Liver (tissue), 9 donors: Measurements from ENCODE around the gene BRD1. TPM values are rescaled to one million over a fixed set of nuclear protein-coding genes. Genes with fewer than 3 reads are reported as not detected.

Source experiments
- DNase-seq: peaks from one replicate; pipeline ENCODE4 v3.0.0-alpha.2; 2017; ENCODE audit warnings: low spot score
- H3K27ac ChIP-seq, 2 donors: one replicate each; pipeline ENCODE4 v1.7.0; 2013; ENCODE audit warnings: inconsistent platforms in 2 of 2, low read length in 2 of 2, control low read depth in 1 of 2, low read depth in 1 of 2, mild to moderate bottlenecking in 1 of 2
- H3K27me3 ChIP-seq, 4 donors: one replicate each; pipeline versions ENCODE4 v1.6.1 to v1.7.0; 2013; ENCODE audit warnings: low read length in 3 of 4, inconsistent platforms in 1 of 4, mild to moderate bottlenecking in 1 of 4, moderate library complexity in 1 of 4; ENCODE audit not compliant: control insufficient read depth in 4 of 4, insufficient read depth in 4 of 4
- H3K36me3 ChIP-seq, 4 donors: one replicate each; pipeline versions ENCODE4 v1.6.1 to v1.7.0; 2013; ENCODE audit warnings: low read length in 3 of 4, mild to moderate bottlenecking in 3 of 4, low read depth in 1 of 4, moderate library complexity in 1 of 4; ENCODE audit not compliant: control insufficient read depth in 4 of 4, insufficient read depth in 3 of 4
- H3K4me1 ChIP-seq, 4 donors: one replicate each; pipeline versions ENCODE4 v1.6.1 to v1.7.0; 2013; ENCODE audit warnings: low read length in 3 of 4, mild to moderate bottlenecking in 3 of 4, moderate library complexity in 1 of 4; ENCODE audit not compliant: control insufficient read depth in 4 of 4, insufficient read depth in 4 of 4
- H3K4me3 ChIP-seq, 3 donors: one replicate each; pipeline versions ENCODE4 v1.6.1 to v1.7.0; 2013; ENCODE audit warnings: low read length in 3 of 3, control low read depth in 1 of 3, low read depth in 1 of 3, mild to moderate bottlenecking in 1 of 3
- H3K9ac ChIP-seq, 2 donors: one replicate each; pipeline ENCODE4 v1.7.0; 2013; ENCODE audit warnings: low read length in 2 of 2, mild to moderate bottlenecking in 2 of 2, moderate library complexity in 2 of 2, control low read depth in 1 of 2, low read depth in 1 of 2
- H3K9me3 ChIP-seq, 4 donors: one replicate each; pipeline versions ENCODE4 v1.6.1 to v1.7.0; 2013; ENCODE audit warnings: low read length in 3 of 4; ENCODE audit not compliant: control insufficient read depth in 4 of 4
- ATF3 ChIP-seq: IDR thresholded peaks from 2 replicates; pipeline ENCODE4 v1.6.1; 2016; ENCODE audit warnings: antibody characterized with exemption
- EGR1 ChIP-seq, 2 donors: IDR thresholded peaks; 2 replicates each; pipeline ENCODE4 v1.6.1; 2016 to 2018; ENCODE audit warnings: antibody characterized with exemption in 2 of 2, low read depth in 2 of 2
- FOXA1 ChIP-seq: IDR thresholded peaks from 2 replicates; pipeline ENCODE4 v1.6.1; 2016; ENCODE audit warnings: antibody characterized with exemption
- FOXA2 ChIP-seq: IDR thresholded peaks from 2 replicates; pipeline ENCODE4 v1.6.1; 2016; ENCODE audit warnings: antibody characterized with exemption
- GABPA ChIP-seq, 2 donors: IDR thresholded peaks in 1 of 2; conservative IDR thresholded peaks in 1 of 2; 2 replicates each; pipeline ENCODE4 v1.6.1; 2016; ENCODE audit warnings: antibody characterized with exemption in 2 of 2, mild to moderate bottlenecking in 1 of 2, moderate library complexity in 1 of 2
- HNF4G ChIP-seq: IDR thresholded peaks from 2 replicates; pipeline ENCODE4 v1.6.1; 2016; ENCODE audit warnings: antibody characterized with exemption
- NR2F2 ChIP-seq: IDR thresholded peaks from 2 replicates; pipeline ENCODE4 v1.6.1; 2016; ENCODE audit warnings: antibody characterized with exemption
- RAD21 ChIP-seq, 2 donors: IDR thresholded peaks; 2 replicates each; pipeline ENCODE4 v1.6.1; 2016; ENCODE audit warnings: antibody characterized with exemption in 2 of 2, mild to moderate bottlenecking in 2 of 2
- RXRA ChIP-seq, 2 donors: IDR thresholded peaks; 2 replicates each; pipeline ENCODE4 v1.6.1; 2017 to 2018; ENCODE audit warnings: antibody characterized with exemption in 2 of 2, mild to moderate bottlenecking in 1 of 2
- TAF1 ChIP-seq: conservative IDR thresholded peaks from 2 replicates; pipeline ENCODE4 v1.6.1; 2016; ENCODE audit warnings: antibody characterized with exemption, mild to moderate bottlenecking
- WGBS: extraction: QIAGEN DNeasy Blood & Tissue Kit; methylation state at CpG from one replicate; pipeline ENCODE4 v1.1.7; 2013; 5-methylcytosine and 5-hydroxymethylcytosine counted together
- polyA plus RNA-seq, 2 donors: library from polyadenylated mRNA; stranded (reverse) in 1 of 2; unstranded in 1 of 2; fragments of 200-250 nt in 1 of 2; fragments of >200 nt in 1 of 2; fragmentation: Nextera tagmentation in 1 of 2; extraction: Ambion mirVana in 1 of 2; gene quantifications; one replicate each; pipeline versions ENCODE4 v1.2.1 to v1.2.3, GENCODE V29; 2013 to 2015
- total RNA-seq, 2 donors: library from RNA; depleted of rRNA; stranded (reverse); fragments of >200 nt; gene quantifications; one replicate each; pipeline ENCODE4 v1.2.3, GENCODE V29; 2014
- TF ChIP-seq, protein P1 (sequence below): IDR thresholded peaks from 2 replicates; pipeline ENCODE4 v1.6.1; 2016; ENCODE audit warnings: antibody characterized with exemption
- TF ChIP-seq, protein P2 (sequence below): fragments of 150-350 bp; IDR thresholded peaks from 2 replicates; pipeline ENCODE4 v1.5.1; 2017; ENCODE audit warnings: improper control_type of control experiment, low read depth, low read length; ENCODE audit not compliant: missing input control
- TF ChIP-seq, protein P3 (sequence below): IDR thresholded peaks from 2 replicates; pipeline ENCODE4 v1.6.1; 2016; ENCODE audit warnings: antibody characterized with exemption
- TF ChIP-seq, protein P4 (sequence below): IDR thresholded peaks from 2 replicates; pipeline ENCODE4 v1.6.1; 2016; ENCODE audit warnings: antibody characterized with exemption, mild to moderate bottlenecking
- donor health status: healthy.
- donor health status: healthy.
- donor health status: healthy.
- donor health status: healthy.
- donor health status: healthy.

Gene BRD1
- total and polyA plus RNA-seq, 4 donors, result 3.3 to 20.7 (median 11.6) TPM

DNA sequence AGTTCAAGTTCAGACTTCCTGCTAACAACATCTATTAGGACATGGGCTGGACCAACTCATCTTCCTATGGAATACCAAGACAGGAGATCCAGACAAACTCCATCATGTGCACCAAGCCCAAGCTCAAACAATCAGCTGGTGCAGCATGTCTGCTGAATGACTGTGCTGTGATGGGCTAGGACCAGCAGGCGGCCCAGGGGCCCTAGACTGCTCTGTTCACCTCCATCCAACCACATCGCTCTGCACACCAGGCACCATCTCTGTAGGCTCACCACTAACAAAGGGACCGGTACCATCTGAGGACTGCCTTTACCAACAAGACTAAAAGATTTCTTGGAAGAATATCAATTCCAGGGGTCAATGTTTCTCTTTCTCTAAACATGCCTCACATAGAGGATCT, 10.3 kb downstream of the BRD1 start:
- no peak overlapping the region for H3K9ac ChIP-seq
- no peak for TF ChIP-seq EGR1 (IDR thresholded peaks at IDR 0.05; ENCODE audit: low read depth in 2 of 2)
- no peak for TF ChIP-seq GABPA (IDR thresholded peaks at IDR 0.05 in 1 of 2, conservative IDR thresholded peaks at IDR 0.05 in 1 of 2)
- TF ChIP-seq, protein P1, sequence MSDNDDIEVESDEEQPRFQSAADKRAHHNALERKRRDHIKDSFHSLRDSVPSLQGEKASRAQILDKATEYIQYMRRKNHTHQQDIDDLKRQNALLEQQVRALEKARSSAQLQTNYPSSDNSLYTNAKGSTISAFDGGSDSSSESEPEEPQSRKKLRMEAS, result no peak
- TF ChIP-seq, protein P2, sequence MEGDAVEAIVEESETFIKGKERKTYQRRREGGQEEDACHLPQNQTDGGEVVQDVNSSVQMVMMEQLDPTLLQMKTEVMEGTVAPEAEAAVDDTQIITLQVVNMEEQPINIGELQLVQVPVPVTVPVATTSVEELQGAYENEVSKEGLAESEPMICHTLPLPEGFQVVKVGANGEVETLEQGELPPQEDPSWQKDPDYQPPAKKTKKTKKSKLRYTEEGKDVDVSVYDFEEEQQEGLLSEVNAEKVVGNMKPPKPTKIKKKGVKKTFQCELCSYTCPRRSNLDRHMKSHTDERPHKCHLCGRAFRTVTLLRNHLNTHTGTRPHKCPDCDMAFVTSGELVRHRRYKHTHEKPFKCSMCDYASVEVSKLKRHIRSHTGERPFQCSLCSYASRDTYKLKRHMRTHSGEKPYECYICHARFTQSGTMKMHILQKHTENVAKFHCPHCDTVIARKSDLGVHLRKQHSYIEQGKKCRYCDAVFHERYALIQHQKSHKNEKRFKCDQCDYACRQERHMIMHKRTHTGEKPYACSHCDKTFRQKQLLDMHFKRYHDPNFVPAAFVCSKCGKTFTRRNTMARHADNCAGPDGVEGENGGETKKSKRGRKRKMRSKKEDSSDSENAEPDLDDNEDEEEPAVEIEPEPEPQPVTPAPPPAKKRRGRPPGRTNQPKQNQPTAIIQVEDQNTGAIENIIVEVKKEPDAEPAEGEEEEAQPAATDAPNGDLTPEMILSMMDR, result no peak
- no peak for TF ChIP-seq FOXA1
- TF ChIP-seq HNF4G, result no peak
- no peak for TF ChIP-seq FOXA2
- 78% methylated on average over 3 of the region's 3 CpGs for WGBS
- no peaks in the 10 kb centered on the region for H3K9me3 ChIP-seq
- no peak for DNase-seq
- no peak overlapping the region for H3K4me3 ChIP-seq
- peaks cover 9 to 24% (median 16%) of the 10 kb centered on the region in 4 donors for H3K36me3 ChIP-seq
- peaks cover 8 to 26% (median 11%) of the 10 kb centered on the region in 4 donors for H3K4me1 ChIP-seq
- no peaks in the 10 kb centered on the region for H3K27me3 ChIP-seq
- H3K27ac ChIP-seq, result no peak overlapping the region

DNA sequence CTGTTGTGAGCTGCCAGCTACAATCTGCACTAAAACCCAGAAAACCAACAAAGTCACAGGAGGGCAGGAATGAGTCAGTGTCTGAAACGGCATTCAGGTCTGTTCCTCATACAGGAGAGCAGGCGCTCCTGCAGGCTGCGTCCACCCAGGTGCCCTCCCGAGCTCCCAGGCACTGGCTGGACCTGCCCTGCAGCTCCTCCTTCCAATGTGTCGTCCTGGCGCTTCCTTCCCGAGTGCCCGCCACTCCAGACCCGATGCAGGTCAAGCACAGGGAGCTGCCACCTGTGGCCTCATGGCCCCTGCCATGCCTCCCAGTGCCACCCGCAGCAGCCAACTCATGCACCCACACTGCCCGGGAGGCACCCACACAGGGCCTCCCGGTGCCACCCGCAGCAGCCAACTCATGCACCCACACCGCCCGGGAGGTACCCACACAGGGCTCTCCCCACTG, 12.0 kb downstream of the BRD1 start:
- Histone ChIP-seq H3K4me1 (peaks cover 8 to 31% (median 18%) of the 10 kb centered on the region in 4 donors), H3K9me3 (no peaks in the 10 kb centered on the region), H3K27me3 (no peaks in the 10 kb centered on the region), H3K36me3 (peaks cover 7 to 22% (median 16%) of the 10 kb centered on the region in 4 donors), H3K27ac (no peak overlapping the region), H3K9ac (no peak overlapping the region), H3K4me3 (no peak overlapping the region)
- WGBS, result 86% methylated on average over 15 of the region's 15 CpGs
- TF ChIP-seq RAD21 (IDR thresholded peaks at IDR 0.05) (no peak), RXRA (IDR thresholded peaks at IDR 0.05) (no peak), EGR1 (IDR thresholded peaks at IDR 0.05; ENCODE audit: low read depth in 2 of 2) (no peak), ATF3 (no peak), TAF1 (no peak), NR2F2 (no peak), GABPA (IDR thresholded peaks at IDR 0.05 in 1 of 2, conservative IDR thresholded peaks at IDR 0.05 in 1 of 2) (no peak)
- TF ChIP-seq, protein P3, sequence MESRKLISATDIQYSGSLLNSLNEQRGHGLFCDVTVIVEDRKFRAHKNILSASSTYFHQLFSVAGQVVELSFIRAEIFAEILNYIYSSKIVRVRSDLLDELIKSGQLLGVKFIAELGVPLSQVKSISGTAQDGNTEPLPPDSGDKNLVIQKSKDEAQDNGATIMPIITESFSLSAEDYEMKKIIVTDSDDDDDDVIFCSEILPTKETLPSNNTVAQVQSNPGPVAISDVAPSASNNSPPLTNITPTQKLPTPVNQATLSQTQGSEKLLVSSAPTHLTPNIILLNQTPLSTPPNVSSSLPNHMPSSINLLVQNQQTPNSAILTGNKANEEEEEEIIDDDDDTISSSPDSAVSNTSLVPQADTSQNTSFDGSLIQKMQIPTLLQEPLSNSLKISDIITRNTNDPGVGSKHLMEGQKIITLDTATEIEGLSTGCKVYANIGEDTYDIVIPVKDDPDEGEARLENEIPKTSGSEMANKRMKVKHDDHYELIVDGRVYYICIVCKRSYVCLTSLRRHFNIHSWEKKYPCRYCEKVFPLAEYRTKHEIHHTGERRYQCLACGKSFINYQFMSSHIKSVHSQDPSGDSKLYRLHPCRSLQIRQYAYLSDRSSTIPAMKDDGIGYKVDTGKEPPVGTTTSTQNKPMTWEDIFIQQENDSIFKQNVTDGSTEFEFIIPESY, result no peak
- TF ChIP-seq, protein P4, sequence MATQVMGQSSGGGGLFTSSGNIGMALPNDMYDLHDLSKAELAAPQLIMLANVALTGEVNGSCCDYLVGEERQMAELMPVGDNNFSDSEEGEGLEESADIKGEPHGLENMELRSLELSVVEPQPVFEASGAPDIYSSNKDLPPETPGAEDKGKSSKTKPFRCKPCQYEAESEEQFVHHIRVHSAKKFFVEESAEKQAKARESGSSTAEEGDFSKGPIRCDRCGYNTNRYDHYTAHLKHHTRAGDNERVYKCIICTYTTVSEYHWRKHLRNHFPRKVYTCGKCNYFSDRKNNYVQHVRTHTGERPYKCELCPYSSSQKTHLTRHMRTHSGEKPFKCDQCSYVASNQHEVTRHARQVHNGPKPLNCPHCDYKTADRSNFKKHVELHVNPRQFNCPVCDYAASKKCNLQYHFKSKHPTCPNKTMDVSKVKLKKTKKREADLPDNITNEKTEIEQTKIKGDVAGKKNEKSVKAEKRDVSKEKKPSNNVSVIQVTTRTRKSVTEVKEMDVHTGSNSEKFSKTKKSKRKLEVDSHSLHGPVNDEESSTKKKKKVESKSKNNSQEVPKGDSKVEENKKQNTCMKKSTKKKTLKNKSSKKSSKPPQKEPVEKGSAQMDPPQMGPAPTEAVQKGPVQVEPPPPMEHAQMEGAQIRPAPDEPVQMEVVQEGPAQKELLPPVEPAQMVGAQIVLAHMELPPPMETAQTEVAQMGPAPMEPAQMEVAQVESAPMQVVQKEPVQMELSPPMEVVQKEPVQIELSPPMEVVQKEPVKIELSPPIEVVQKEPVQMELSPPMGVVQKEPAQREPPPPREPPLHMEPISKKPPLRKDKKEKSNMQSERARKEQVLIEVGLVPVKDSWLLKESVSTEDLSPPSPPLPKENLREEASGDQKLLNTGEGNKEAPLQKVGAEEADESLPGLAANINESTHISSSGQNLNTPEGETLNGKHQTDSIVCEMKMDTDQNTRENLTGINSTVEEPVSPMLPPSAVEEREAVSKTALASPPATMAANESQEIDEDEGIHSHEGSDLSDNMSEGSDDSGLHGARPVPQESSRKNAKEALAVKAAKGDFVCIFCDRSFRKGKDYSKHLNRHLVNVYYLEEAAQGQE, result no peak
- TF ChIP-seq, protein P2, result no peak
- no peak for DNase-seq
